Thoracic aorta (tissue), 2 donors: ENCODE data around the gene SDHAF4. TPM values are rescaled to one million over a fixed set of nuclear protein-coding genes. Genes with fewer than 3 reads are reported as not detected.
"Not testable (repeated sequence)": the region's sequence is repeated elsewhere in the genome, so short reads cannot be mapped to it uniquely, and the experiment has no call there.

Experiments
- ATAC-seq: fragments of 150-250 bp; one replicate; pipeline ENCODE4 v1.8.0; 2017; ENCODE audit warnings: low read depth; ENCODE audit not compliant: insufficient number of reproducible peaks, low FRiP score
- DNase-seq: peaks from one replicate; pipeline ENCODE4 v3.0.0-alpha.2; 2020; ENCODE audit warnings: low spot score
- H3K27ac ChIP-seq, 2 donors: fragments of 200-600 bp; sonication (generic); 1 replicate in 1 of 2; 2 replicates in 1 of 2; pipeline ENCODE4 v1.5.1; 2016; ENCODE audit warnings: mild to moderate bottlenecking in 2 of 2, moderate library complexity in 2 of 2
- H3K27me3 ChIP-seq: fragments of 200-600 bp; sonication (generic); replicated peaks from 2 replicates; pipeline ENCODE4 v1.6.0; 2016; ENCODE audit warnings: mild to moderate bottlenecking; ENCODE audit not compliant: insufficient read depth
- H3K36me3 ChIP-seq: fragments of 200-600 bp; sonication (generic); one replicate; pipeline ENCODE4 v1.5.1; 2016
- H3K4me1 ChIP-seq, 2 donors: fragments of 200-600 bp; sonication (generic); 1 replicate in 1 of 2; 2 replicates in 1 of 2; pipeline versions ENCODE4 v1.5.1 to v1.6.0; 2016; ENCODE audit warnings: low read depth in 2 of 2, mild to moderate bottlenecking in 1 of 2; ENCODE audit not compliant: control insufficient read depth in 1 of 2
- H3K4me3 ChIP-seq: fragments of 200-600 bp; sonication (generic); 2 replicates; pipeline ENCODE4 v1.5.1; 2016; ENCODE audit warnings: mild to moderate bottlenecking
- H3K9me3 ChIP-seq: fragments of 200-600 bp; sonication (generic); 2 replicates; pipeline ENCODE4 v1.5.1; 2016
- total RNA-seq, 2 donors: library from RNA; depleted of rRNA; stranded (reverse); fragments of >200 nt; gene quantifications; one replicate each; pipeline versions ENCODE4 v1.1.0 to v1.2.3, GENCODE V29; 2016
- TF ChIP-seq, protein P1 (sequence below): fragments of 200-600 bp; sonication (generic); IDR thresholded peaks from one replicate; pipeline ENCODE4 v1.5.1; 2019; ENCODE audit warnings: antibody characterized with exemption

SDHAF4 gene
- total RNA-seq, 2 donors from 2014 or later, result 1.1 TPM; not detected in 1

DNA sequence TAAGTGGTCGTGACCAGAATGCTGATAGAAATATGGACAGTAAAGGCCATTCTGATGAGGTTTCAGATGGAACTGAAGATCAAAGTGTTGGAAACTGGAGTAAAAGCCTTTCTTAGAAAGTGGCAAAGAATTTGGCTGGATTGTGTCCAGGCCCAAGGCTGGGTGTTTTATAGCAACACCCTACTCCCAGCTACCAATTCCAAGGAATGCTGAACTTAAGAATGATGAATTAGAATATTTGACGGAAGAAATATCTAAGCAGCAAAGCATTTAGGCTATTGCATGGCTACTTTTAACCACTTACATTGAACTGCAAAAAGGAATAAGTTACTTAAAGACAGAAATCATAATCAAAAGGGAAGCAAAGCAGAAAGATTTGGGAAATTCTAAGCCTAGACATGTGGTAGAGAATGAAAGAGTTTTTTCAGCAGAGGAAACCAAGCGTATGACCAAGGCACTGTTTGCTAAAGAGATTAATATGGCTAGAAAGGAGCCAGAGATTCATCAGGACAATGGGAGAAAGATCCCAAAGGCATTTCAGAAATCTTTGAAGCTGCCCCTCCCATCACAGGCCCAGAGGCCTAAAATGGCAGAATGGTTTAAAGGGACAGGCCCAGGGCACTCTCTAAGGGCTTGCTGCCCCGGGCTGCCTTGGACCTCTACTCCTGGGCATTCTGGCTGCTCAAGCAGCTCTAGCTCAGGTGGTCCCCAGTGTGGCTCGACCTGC is 25.8 kb downstream of the SDHAF4 start:
- no peak overlapping the region for H3K27ac ChIP-seq
- H3K4me3 ChIP-seq, result no peak overlapping the region
- H3K27me3 ChIP-seq, result no peaks in the 10 kb centered on the region
- TF ChIP-seq, protein P1, sequence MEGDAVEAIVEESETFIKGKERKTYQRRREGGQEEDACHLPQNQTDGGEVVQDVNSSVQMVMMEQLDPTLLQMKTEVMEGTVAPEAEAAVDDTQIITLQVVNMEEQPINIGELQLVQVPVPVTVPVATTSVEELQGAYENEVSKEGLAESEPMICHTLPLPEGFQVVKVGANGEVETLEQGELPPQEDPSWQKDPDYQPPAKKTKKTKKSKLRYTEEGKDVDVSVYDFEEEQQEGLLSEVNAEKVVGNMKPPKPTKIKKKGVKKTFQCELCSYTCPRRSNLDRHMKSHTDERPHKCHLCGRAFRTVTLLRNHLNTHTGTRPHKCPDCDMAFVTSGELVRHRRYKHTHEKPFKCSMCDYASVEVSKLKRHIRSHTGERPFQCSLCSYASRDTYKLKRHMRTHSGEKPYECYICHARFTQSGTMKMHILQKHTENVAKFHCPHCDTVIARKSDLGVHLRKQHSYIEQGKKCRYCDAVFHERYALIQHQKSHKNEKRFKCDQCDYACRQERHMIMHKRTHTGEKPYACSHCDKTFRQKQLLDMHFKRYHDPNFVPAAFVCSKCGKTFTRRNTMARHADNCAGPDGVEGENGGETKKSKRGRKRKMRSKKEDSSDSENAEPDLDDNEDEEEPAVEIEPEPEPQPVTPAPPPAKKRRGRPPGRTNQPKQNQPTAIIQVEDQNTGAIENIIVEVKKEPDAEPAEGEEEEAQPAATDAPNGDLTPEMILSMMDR, result no peak
- ATAC-seq (no peak), DNase-seq (no peak)
- no peaks in the 10 kb centered on the region for H3K9me3 ChIP-seq
- peaks cover 0 to 5% of the 10 kb centered on the region in 2 donors for H3K4me1 ChIP-seq
- no peaks in the 10 kb centered on the region for H3K36me3 ChIP-seq

DNA sequence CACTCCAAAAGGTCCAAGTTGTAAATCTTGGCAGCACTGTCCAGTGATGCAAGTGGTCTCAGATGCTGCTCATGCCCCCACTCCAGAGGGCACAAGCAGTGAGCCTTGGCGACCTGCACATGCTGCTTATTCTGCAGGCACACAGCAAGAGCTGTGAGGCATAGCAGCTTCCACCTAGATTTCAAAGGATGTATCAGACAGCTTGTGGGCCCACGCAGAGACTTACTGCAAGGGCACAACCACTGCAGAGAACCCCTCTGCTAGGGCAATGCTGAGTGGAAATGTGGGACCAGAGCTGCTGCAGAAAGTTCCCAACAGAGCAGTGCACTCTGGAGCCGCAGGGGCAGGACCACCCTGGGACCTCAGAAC is 26.4 kb downstream of the SDHAF4 start:
- no peaks in the 10 kb centered on the region for H3K36me3 ChIP-seq

DNA sequence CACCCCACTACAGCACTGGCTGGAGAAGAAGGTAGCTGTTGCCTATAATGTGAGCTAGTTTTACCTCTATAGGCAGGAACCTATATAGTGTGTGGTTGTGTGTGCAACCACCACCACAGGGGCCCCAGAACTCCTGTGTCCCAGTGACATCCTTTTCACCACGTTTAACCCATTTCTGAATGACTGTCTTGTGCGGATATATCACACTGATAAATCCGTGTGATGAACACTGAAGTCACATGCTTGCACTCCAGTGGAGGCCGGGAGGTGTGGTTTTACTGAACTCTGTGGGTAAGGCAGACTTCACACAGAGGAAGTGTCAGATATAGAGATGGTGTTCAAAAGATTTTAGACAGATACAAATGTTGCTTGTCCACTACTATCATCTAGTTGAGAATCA is 32.5 kb downstream of the SDHAF4 start:
- Histone ChIP-seq H3K27me3 (no peaks in the 10 kb centered on the region), H3K4me1 (no peaks in the 10 kb centered on the region), H3K36me3 (no peaks in the 10 kb centered on the region), H3K4me3 (no peak overlapping the region), H3K27ac (no peak overlapping the region), H3K9me3 (no peaks in the 10 kb centered on the region)
- ATAC-seq (no peak), DNase-seq (no peak)
- TF ChIP-seq, protein P1, result no peak

More for the DNA sequence above, 26.4 kb downstream of the SDHAF4 start:
- H3K4me1 ChIP-seq, result peaks cover 0 to 5% of the 10 kb centered on the region in 2 donors
- no peaks in the 10 kb centered on the region for H3K27me3 ChIP-seq
- H3K4me3 ChIP-seq, result no peak overlapping the region
- no peak for ATAC-seq
- H3K27ac ChIP-seq, result no peak overlapping the region
- no peak for DNase-seq
- no peaks in the 10 kb centered on the region for H3K9me3 ChIP-seq
- TF ChIP-seq, protein P1, result no peak

DNA sequence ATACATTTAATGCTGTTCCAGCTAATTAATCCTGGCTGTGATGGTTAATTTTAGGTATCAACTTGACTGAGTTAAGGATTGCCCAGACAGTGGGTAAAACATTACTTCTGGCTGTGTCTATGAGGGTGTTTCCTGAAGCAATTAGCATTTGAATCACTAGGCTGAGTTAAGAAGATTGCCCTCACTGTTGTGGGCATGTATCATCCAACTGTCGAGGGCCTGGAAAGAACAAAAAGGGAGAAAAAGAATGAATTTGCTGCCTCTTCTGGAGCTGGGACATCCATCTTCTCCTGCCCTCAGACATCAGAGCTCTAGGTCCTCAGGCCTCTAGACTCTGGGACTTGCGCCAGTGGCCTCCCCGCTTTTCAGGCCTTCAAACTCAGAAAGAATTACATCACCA is 34.3 kb downstream of the SDHAF4 start:
- no peaks in the 10 kb centered on the region for H3K27me3 ChIP-seq
- H3K27ac ChIP-seq, result no peak overlapping the region
- no peak for DNase-seq
- no peaks in the 10 kb centered on the region for H3K4me1 ChIP-seq
- TF ChIP-seq, protein P1, result no peak
- H3K9me3 ChIP-seq, result no peaks in the 10 kb centered on the region
- no peak overlapping the region for H3K4me3 ChIP-seq
- no peak for ATAC-seq
- no peaks in the 10 kb centered on the region for H3K36me3 ChIP-seq

DNA sequence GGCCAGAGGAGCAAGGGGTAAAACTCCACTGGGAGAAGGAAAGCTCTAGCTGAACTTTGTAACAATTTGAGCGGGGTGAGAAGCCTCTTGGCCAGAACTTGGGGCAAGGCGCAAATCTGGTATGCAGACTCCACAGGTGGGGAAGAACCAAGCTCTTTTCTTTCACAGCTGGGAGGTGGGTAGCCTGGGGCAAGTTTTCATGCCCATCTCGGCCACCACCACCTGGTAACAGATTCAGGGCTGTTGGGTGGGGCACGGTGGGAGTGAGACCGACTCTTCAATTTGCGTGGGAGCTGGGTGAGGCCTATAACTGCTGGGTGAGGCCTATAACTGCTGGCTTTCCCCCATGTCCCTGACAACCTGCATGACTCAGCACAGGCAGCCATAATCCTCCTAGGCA is 37.5 kb downstream of the SDHAF4 start:
- Histone ChIP-seq H3K4me3 (no peak overlapping the region), H3K9me3 (no peaks in the 10 kb centered on the region), H3K27ac (no peak overlapping the region), H3K36me3 (no peaks in the 10 kb centered on the region), H3K4me1 (no peaks in the 10 kb centered on the region), H3K27me3 (no peaks in the 10 kb centered on the region)
- TF ChIP-seq, protein P1, result no peak
- no peak for ATAC-seq
- no peak for DNase-seq

DNA sequence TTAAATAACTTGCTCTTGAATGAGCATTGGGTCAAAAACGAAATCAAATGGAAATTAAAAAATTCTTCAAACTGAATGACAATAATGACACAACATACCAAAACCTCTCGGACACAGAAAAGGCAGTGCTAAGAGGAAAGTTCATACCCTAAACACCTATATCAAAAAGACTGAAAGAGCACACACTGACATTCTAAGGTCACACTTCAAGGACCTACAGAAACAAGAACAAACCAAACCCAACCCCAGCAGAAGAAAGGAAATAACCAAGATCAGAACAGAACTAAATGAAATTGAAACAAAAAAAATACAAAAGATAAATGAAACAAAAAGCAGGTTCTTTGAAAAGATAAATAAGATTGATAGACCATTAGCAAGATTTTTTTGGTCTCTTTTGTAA is 40.6 kb downstream of the SDHAF4 start:
- not testable (repeated sequence) for H3K9me3 ChIP-seq, DNase-seq, H3K4me1 ChIP-seq, H3K4me3 ChIP-seq, H3K27me3 ChIP-seq, H3K27ac ChIP-seq, H3K36me3 ChIP-seq, ATAC-seq

DNA sequence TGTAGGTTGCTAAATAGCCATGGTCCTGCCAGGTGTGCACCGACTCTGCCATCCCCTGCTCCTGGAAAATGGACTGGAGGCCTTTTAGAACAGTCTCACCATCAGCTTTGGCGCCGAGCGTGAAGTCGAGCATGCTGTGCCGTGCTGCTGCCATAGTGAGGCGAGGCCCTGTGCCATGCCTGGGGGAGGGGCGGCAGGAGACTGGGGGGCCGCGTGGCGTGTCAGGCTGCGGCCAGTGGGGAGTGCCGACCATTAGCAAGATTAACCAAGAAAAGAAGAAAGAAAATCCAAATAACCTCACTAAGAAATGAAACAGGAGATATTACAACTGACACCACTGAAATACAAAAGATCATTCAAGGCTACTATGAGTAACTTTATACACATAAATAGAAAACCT is 42.5 kb downstream of the SDHAF4 start:
- not testable (repeated sequence) for ATAC-seq

More for the DNA sequence above, 42.5 kb downstream of the SDHAF4 start:
- not testable (repeated sequence) for DNase-seq, H3K27me3 ChIP-seq, H3K4me1 ChIP-seq, H3K9me3 ChIP-seq, H3K4me3 ChIP-seq, H3K27ac ChIP-seq, H3K36me3 ChIP-seq
